SK-N-SH (cell line): ENCODE data around the gene CELF2. TPM values are rescaled to one million over a fixed set of nuclear protein-coding genes. Genes with fewer than 3 reads are reported as not detected.

Experiments
- CTCF ChIA-PET: fragments of 300-600, 350-600 bp; formaldehyde crosslinking; extraction: SDS; loops from one replicate; lab custom pipeline; 2021; lab: Yijun Ruan, JAX
- POLR2A ChIA-PET: fragments of 350-600 bp; sonication (Branson Sonifier 250); formaldehyde crosslinking; extraction: SDS; loops from one replicate; lab custom pipeline; 2020; ENCODE audit warnings: antibody characterized with exemption, inconsistent platforms; lab: Yijun Ruan, JAX
- DNase-seq: peaks from one replicate; pipeline ENCODE4 v3.0.0; 2012
- H2AFZ ChIP-seq: fragments of 200-600 bp; sonication (generic); 2 replicates; pipeline ENCODE4 v1.8.1; 2016; ENCODE audit warnings: antibody characterized with exemption, mild to moderate bottlenecking, low read depth
- H3F3A ChIP-seq: fragments of 200-600 bp; sonication (generic); replicated peaks from 2 replicates; pipeline ENCODE3; 2016; ENCODE audit warnings: antibody characterized with exemption, mild to moderate bottlenecking; ENCODE audit not compliant: insufficient read depth
- H3K27ac ChIP-seq, 2 experiments: fragments of 200-500 bp in 1 of 2; fragments of 200-600 bp in 1 of 2; sonication (Bioruptor generic) in 1 of 2; sonication (generic), shearing (Covaris generic) in 1 of 2; 2 replicates each; pipeline versions ENCODE4 v1.5.1 to v1.6.1; 2014 to 2016; ENCODE audit warnings: low read depth in 2 of 2, inconsistent platforms in 1 of 2, low read length in 1 of 2, mild to moderate bottlenecking in 1 of 2, mixed read lengths in 1 of 2
- H3K27me3 ChIP-seq: fragments of 200-600 bp; sonication (generic), shearing (Covaris generic); 2 replicates; pipeline ENCODE4 v1.6.1; 2016; ENCODE audit warnings: mixed run types; ENCODE audit not compliant: insufficient read depth
- H3K36me3 ChIP-seq, 2 experiments: fragments of 200-500 bp in 1 of 2; fragments of 200-600 bp in 1 of 2; sonication (Bioruptor generic) in 1 of 2; sonication (generic) in 1 of 2; replicated peaks in 1 of 2; 2 replicates each; pipeline versions ENCODE3 to v1.5.1; 2014 to 2016; ENCODE audit warnings: low read length in 1 of 2, mild to moderate bottlenecking in 1 of 2; ENCODE audit not compliant: insufficient read depth in 2 of 2, control insufficient read depth in 1 of 2
- H3K4me1 ChIP-seq, 2 experiments: fragments of 200-500 bp in 1 of 2; fragments of 200-600 bp in 1 of 2; sonication (Bioruptor generic) in 1 of 2; sonication (generic), shearing (Covaris generic) in 1 of 2; 2 replicates each; pipeline versions ENCODE4 v1.5.1 to v1.6.1; 2014 to 2016; ENCODE audit warnings: low read depth in 1 of 2, low read length in 1 of 2, mixed run types in 1 of 2; ENCODE audit not compliant: insufficient read depth in 2 of 2, control insufficient read depth in 1 of 2
- H3K4me2 ChIP-seq: fragments of 200-600 bp; sonication (generic), shearing (Covaris generic); 2 replicates; pipeline ENCODE4 v1.6.1; 2017; ENCODE audit warnings: mixed run types
- H3K4me3 ChIP-seq, 2 experiments: fragments of 200-500 bp in 1 of 2; fragments of 200-600 bp in 1 of 2; sonication (Bioruptor generic) in 1 of 2; sonication (generic), shearing (Covaris generic) in 1 of 2; 2 replicates each; pipeline versions ENCODE4 v1.5.1 to v1.8.1; 2014 to 2016; ENCODE audit warnings: low read depth in 2 of 2, inconsistent platforms in 1 of 2, low read length in 1 of 2, mild to moderate bottlenecking in 1 of 2, mixed read lengths in 1 of 2, moderate library complexity in 1 of 2
- H3K79me2 ChIP-seq: fragments of 200-600 bp; sonication (generic); 2 replicates; pipeline ENCODE4 v1.8.1; 2017; ENCODE audit warnings: mild to moderate bottlenecking; ENCODE audit not compliant: insufficient read depth
- H3K9ac ChIP-seq: fragments of 200-600 bp; sonication (generic); 2 replicates; pipeline ENCODE4 v1.6.1; 2017; ENCODE audit warnings: mixed run types
- H3K9me2 ChIP-seq: fragments of 200-600 bp; sonication (generic); 2 replicates; pipeline ENCODE4 v1.6.1; 2017; ENCODE audit warnings: mixed run types
- H3K9me3 ChIP-seq: fragments of 200-600 bp; sonication (generic); 2 replicates; pipeline ENCODE4 v1.6.1; 2017; ENCODE audit warnings: mixed run types, mild to moderate bottlenecking, moderate library complexity
- H4K20me1 ChIP-seq: fragments of 200-600 bp; sonication (generic); 2 replicates; pipeline ENCODE4 v1.6.1; 2017; ENCODE audit warnings: mild to moderate bottlenecking, mixed run types; ENCODE audit not compliant: insufficient read depth
- EP300 ChIP-seq, 2 experiments: IDR thresholded peaks; 2 replicates each; pipeline versions ENCODE4 v1.4.0 to v1.6.1; 2012; ENCODE audit warnings: borderline replicate concordance in 1 of 2, low read depth in 1 of 2, low read length in 1 of 2
- EZH2phosphoT487 ChIP-seq: fragments of 200-600 bp; sonication (generic); IDR thresholded peaks from 2 replicates; pipeline ENCODE4 v1.6.1; 2017; ENCODE audit warnings: low read depth, mixed run types, mild to moderate bottlenecking, antibody characterized with exemption, moderate library complexity, borderline replicate concordance
- GABPA ChIP-seq: IDR thresholded peaks from 2 replicates; pipeline ENCODE4 v1.4.0; 2012; ENCODE audit warnings: low read depth, mild to moderate bottlenecking
- NFIC ChIP-seq: IDR thresholded peaks from 2 replicates; pipeline ENCODE4 v1.4.0; 2012; ENCODE audit warnings: borderline replicate concordance
- RAD21 ChIP-seq: IDR thresholded peaks from 2 replicates; pipeline ENCODE4 v1.6.1; 2012; ENCODE audit warnings: mild to moderate bottlenecking, low read length
- WGBS: methylation state at CpG from one replicate; pipeline ENCODE4 v1.1.6; 2017; ENCODE audit warnings: low lambda C conversion rate; 5-methylcytosine and 5-hydroxymethylcytosine counted together
- polyA plus RNA-seq, 3 experiments: library from polyadenylated mRNA; depleted of rRNA; stranded (reverse); fragments of >200 nt; gene quantifications; 2 replicates each; pipeline ENCODE4 v1.2.3, GENCODE V29; 2012
- TF ChIP-seq, protein P1 (sequence below): fragments of 200-600 bp; sonication (generic); IDR thresholded peaks from 2 replicates; pipeline ENCODE4 v1.6.1; 2017; ENCODE audit warnings: antibody characterized with exemption, mild to moderate bottlenecking, moderate library complexity
- TF ChIP-seq, protein P2 (sequence below): fragments of 150-350 bp; IDR thresholded peaks from 2 replicates; pipeline ENCODE4 v1.6.1; 2017; ENCODE audit warnings: antibody characterized with exemption, low read length, low read depth, borderline replicate concordance

Gene CELF2
- polyA plus RNA-seq, 1 of the 3 experiments (the other 2 are of a cell fraction) = 0.03 TPM

DNA sequence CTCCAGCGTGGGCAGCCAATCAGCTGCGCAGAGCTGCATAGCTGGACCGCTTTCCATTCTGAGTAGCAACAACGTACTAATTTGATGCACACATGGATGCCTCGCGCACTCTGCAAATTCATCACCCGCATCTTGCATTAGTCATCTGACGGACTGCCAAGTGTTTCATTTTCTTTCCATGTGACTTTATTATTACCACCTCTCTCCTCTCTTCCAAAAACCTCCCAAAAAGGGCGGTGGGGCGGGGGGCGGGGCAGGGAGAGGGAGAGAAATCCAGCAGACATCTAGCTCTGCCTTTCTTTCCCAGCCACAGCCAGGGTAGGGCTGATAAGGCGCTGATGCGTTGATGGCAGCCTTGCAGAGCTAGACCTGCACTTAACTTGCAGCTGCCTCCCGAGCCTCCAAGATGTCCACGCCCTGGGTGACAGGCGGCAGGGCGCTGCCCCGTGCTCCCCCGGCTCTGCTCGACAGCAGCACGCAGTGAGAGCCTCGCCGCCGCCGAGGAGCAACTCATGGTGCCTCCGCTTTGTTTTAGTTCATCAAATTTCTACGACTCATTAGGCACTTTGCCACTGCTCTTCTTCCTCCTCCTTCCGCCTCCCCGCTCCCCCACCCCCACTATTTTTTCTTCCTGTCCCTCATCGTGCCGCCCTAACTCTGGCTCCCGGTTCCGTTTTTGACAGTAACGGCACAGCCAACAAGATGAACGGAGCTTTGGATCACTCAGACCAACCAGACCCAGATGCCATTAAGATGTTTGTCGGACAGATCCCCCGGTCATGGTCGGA lies 147.3 kb downstream of the CELF2 start (continued):
- TF ChIP-seq, protein P1, sequence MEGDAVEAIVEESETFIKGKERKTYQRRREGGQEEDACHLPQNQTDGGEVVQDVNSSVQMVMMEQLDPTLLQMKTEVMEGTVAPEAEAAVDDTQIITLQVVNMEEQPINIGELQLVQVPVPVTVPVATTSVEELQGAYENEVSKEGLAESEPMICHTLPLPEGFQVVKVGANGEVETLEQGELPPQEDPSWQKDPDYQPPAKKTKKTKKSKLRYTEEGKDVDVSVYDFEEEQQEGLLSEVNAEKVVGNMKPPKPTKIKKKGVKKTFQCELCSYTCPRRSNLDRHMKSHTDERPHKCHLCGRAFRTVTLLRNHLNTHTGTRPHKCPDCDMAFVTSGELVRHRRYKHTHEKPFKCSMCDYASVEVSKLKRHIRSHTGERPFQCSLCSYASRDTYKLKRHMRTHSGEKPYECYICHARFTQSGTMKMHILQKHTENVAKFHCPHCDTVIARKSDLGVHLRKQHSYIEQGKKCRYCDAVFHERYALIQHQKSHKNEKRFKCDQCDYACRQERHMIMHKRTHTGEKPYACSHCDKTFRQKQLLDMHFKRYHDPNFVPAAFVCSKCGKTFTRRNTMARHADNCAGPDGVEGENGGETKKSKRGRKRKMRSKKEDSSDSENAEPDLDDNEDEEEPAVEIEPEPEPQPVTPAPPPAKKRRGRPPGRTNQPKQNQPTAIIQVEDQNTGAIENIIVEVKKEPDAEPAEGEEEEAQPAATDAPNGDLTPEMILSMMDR = no peak
- TF ChIP-seq, protein P2, sequence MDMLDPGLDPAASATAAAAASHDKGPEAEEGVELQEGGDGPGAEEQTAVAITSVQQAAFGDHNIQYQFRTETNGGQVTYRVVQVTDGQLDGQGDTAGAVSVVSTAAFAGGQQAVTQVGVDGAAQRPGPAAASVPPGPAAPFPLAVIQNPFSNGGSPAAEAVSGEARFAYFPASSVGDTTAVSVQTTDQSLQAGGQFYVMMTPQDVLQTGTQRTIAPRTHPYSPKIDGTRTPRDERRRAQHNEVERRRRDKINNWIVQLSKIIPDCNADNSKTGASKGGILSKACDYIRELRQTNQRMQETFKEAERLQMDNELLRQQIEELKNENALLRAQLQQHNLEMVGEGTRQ = no peak
- TF ChIP-seq GABPA = no peak
- TF ChIP-seq EP300 (IDR thresholded peaks at IDR 0.05; ENCODE audit: borderline replicate concordance in 1 of 2, low read depth in 1 of 2, low read length in 1 of 2) = no peak
- no peak for TF ChIP-seq EZH2phosphoT487
- no peak for TF ChIP-seq NFIC

DNA sequence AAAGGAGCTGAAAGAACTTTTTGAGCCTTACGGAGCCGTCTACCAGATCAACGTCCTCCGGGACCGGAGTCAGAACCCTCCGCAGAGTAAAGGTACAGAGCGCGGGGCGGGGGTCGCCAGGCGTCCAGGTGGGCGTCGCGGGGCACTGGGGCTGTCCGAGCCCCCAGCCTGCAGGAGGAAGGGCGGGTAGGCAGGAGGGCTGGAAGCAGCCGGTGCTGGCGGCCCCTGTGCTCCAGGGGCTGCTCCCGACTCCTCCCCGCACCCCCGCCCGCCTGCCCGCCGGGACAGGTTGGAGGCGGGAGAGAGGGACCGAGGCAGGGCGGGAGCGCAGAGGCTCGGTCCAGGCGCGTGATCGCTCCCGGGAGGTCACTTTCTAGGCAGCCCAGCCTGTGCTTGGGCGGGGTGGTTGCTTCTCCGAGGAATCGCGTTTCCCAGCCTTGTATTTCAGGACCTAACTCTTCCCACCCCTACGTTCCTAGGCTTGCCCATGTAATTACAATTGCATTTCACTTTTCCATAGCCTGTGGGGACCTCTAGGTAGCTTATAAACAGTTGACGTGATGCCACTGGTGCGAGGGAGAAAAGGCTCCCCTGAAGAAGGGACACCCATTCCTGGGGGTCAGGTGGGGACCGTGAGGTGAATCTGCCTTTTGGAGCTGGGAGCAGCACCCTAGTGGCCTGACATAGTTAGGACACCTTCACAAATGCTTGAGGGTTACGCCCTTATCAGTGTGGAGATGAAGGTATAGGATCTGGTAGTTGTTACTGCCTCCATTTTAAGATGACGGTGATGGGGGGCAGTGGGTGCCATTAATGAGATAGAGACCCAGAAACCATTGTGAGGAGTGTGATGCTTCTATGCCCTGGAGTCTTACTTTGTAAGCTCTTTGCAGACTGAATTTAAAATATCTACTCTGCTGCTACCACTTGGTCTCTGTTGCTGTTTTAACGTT lies 148.2 kb downstream of the CELF2 start:
- no peaks in the 10 kb centered on the region for H3K79me2 ChIP-seq
- H3F3A ChIP-seq = no peaks in the 10 kb centered on the region
- peak; percentile 71 for DNase-seq
- H3K27me3 ChIP-seq = no peaks in the 10 kb centered on the region
- no peaks in the 10 kb centered on the region for H3K36me3 ChIP-seq
- no peaks in the 10 kb centered on the region for H3K9me2 ChIP-seq
- H3K9ac ChIP-seq = no peak overlapping the region
- no peaks in the 10 kb centered on the region for H4K20me1 ChIP-seq
- H3K4me2 ChIP-seq = no peak overlapping the region
- POLR2A ChIA-PET = no interaction called here
- TF ChIP-seq GABPA = no peak
- TF ChIP-seq RAD21 = peak; percentile 12; the same call in 1 of the 2 replicates
- TF ChIP-seq, protein P1 = 0 out of 2 replicates have a peak, but pooled peaks have one; percentile 11
- TF ChIP-seq, all 33 proteins: peak for 2
- H3K4me3 ChIP-seq = peak overlapping the region in 1 of 2 experiments; percentile 41; a peak in 2 of 4 replicates
- peaks cover 0 to 9% of the 10 kb centered on the region in 2 experiments; a peak in 1 of 4 replicates for H3K4me1 ChIP-seq
- CTCF ChIA-PET = interaction anchor here (0.6 to 1.6 kb wide), 8 partner anchors 9 to 158 kb away, joined by 3 to 7 read pairs (median 3); no protein-coding TSS in a partner anchor
- H3K9me3 ChIP-seq = no peaks in the 10 kb centered on the region
- no peak overlapping the region for H2AFZ ChIP-seq
- 9% methylated on average over 12 of the region's 44 CpGs for WGBS
- no peak overlapping the region for H3K27ac ChIP-seq
